ENCODE results near the gene CDK2AP2. TPM values are rescaled to one million over a fixed set of nuclear protein-coding genes. Genes with fewer than 3 reads are reported as not detected.

Gene CDK2AP2
- total RNA-seq, 1 donor from 2014 or later: 79.7 TPM

DNA sequence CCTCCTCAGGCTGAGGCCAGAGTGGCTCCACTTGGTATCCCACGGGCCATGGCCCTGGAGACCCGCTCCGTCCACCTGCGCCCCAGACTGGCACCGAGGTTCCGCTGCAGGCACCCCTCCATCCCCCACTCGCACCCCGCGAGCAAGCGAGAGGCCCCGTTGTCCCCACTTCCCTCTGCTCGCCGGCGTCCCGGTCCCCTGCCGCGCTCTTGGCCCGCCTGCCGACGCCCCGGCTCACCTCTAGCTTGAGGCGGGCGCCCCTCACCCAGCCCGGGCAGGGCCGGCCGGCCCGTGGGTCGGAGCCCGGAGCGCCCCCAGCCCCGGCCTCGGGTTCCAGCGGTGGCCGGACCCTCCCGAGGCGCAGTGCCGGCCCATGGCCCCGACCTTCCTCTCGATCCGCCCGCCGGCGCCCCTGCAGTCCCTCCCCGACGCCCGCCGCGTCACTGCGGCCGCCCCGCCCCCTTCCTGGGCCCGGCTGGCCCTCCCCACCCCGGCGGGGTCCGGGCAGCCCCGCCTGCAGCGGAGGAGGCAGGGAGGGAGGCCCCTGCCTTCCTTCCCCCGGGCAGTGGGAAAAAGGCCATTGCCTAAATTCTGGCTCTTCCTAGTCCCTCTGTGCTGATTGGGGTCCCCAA, 2.9 kb downstream of the CDK2AP2 start, which contains the start of gene PITPNM1:
Gene PITPNM1, minus strand, starts transcription at position 414 of the 632 bp plus-strand sequence. CDS start 1,183 bp downstream, outside the sequence.
- TF ChIP-seq, protein P1, sequence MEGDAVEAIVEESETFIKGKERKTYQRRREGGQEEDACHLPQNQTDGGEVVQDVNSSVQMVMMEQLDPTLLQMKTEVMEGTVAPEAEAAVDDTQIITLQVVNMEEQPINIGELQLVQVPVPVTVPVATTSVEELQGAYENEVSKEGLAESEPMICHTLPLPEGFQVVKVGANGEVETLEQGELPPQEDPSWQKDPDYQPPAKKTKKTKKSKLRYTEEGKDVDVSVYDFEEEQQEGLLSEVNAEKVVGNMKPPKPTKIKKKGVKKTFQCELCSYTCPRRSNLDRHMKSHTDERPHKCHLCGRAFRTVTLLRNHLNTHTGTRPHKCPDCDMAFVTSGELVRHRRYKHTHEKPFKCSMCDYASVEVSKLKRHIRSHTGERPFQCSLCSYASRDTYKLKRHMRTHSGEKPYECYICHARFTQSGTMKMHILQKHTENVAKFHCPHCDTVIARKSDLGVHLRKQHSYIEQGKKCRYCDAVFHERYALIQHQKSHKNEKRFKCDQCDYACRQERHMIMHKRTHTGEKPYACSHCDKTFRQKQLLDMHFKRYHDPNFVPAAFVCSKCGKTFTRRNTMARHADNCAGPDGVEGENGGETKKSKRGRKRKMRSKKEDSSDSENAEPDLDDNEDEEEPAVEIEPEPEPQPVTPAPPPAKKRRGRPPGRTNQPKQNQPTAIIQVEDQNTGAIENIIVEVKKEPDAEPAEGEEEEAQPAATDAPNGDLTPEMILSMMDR (IDR thresholded peaks at IDR 0.05): no peak
- Histone ChIP-seq H3K4me1 (peaks cover 39% of the 10 kb centered on the region), H3K9me3 (no peaks in the 10 kb centered on the region), H3K27ac (peak within 1 kb of the TSS; percentile 98), H3K4me3 (peak within 1 kb of the TSS; percentile 74), H3K36me3 (peaks cover 30% of the 10 kb centered on the region), H3K27me3 (ENCODE audit: low read depth) (no peaks in the 10 kb centered on the region)
- ATAC-seq (peak; percentile 57), DNase-seq (peak; percentile 83)
- intact Hi-C loops (cut with DNase I): no loop called here

DNA sequence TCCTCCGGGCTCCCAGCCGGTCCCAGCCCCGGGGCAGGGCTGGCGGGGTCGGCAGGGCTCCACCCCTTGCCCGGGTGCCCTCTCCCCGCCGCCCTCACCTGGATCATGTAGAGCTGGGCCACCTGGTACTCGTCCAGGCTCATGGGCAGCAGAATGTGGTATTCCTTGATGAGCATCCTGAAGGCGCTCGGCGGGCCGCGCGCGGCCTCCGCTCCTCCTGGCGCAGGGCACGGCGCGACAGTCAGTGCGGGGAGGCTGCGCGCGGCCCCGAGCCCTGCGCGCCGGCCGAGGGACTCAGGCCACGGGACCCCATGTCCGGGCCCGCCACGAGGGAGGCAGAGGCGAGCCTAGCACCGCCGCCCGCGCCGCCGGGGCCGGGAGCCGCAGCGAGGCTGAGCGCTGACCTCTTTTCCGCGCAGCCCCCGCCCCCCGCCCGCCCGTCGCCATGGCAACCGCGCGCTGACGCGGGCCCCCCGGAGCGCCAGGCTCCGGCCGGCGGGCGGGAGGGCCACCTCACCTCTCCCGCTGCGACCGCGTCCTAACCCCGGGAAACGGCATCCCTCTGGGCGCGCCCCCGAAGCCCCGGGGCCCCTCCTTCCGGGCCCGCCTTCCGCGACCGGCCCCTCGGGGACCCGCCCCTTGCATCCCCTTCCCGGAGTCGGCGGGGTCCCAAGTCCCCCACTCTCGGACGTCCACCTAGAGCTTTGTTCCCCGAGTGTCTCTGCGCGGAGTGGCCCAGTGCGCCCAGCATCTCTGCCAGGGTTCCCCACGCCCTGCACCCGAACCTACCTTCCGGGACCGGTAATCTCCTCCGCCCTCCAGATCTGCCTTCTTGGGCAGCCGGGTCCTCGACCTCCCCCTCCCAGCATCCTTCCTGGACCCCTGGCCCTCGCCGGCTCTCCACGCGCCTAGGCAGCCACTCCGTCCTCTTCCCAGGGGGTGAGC, 3.7 kb downstream of the CDK2AP2 start:
- Histone ChIP-seq H3K27me3 (ENCODE audit: low read depth) (no peaks in the 10 kb centered on the region), H3K36me3 (peaks cover 35% of the 10 kb centered on the region), H3K4me1 (peaks cover 39% of the 10 kb centered on the region), H3K9me3 (no peaks in the 10 kb centered on the region), H3K27ac (peak overlapping the region; percentile 98), H3K4me3 (peak overlapping the region; percentile 74)
- TF ChIP-seq, protein P1 (IDR thresholded peaks at IDR 0.05): no peak
- no peak for DNase-seq
- intact Hi-C loops (cut with DNase I): no loop called here
- ATAC-seq: no peak

GRCh38 chr11:67503119-67504004, 4.6 kb downstream of the CDK2AP2 start:
- Histone ChIP-seq H3K4me3 (peak overlapping the region; percentile 74), H3K36me3 (peaks cover 42% of the 10 kb centered on the region), H3K4me1 (peaks cover 34% of the 10 kb centered on the region), H3K27ac (no peak overlapping the region), H3K27me3 (ENCODE audit: low read depth) (no peaks in the 10 kb centered on the region), H3K9me3 (no peaks in the 10 kb centered on the region)
- no peak for DNase-seq
- TF ChIP-seq, protein P1 (IDR thresholded peaks at IDR 0.05): no peak
- intact Hi-C loops (cut with DNase I): no loop called here
- ATAC-seq: no peak

DNA sequence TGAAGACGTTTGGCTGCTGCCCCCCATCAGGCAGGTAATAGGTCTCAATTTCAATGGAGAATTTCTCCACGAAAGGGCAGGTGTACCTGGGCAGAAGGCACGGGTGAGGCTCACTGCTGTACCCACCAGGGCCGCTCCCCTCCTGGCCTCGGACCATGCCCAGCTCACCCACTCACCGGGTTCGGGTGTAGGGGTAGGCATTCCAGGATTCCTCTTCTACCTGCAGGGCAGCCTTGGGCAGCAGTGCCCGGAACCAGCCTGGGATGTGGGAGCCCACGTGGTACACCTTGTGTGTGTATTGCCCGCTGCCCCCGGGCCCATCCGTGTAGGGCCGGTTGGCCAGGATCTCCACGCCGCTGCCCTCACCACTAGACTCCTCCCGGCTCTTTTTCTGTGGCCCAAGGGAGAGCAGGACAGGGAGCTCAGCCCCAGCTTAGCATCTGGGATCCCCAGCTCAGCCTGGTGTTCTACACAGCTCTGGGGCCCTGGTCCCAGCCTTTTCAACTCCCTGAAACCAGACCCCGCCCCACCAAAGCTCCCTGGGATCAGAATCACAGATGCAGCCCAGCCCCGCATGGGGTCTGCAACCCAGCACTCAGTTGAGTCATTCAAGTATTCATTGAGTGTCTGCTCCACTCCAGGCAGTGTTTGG, 5.5 kb downstream of the CDK2AP2 start:
- TF ChIP-seq, protein P1 (IDR thresholded peaks at IDR 0.05): no peak
- ATAC-seq: no peak
- H3K36me3 ChIP-seq: peaks cover 52% of the 10 kb centered on the region
- no peak overlapping the region for H3K4me3 ChIP-seq
- H3K27ac ChIP-seq: no peak overlapping the region
- intact Hi-C loops (cut with DNase I): no loop called here
- H3K27me3 ChIP-seq (ENCODE audit: low read depth): no peaks in the 10 kb centered on the region
- H3K4me1 ChIP-seq: peaks cover 32% of the 10 kb centered on the region
- no peak for DNase-seq
- no peaks in the 10 kb centered on the region for H3K9me3 ChIP-seq
